AG09319 (cell line): ENCODE results near the gene ARHGEF16.

Experiments used
- DNase-seq: peaks from one replicate; pipeline ENCODE4 v3.0.0-alpha.2; 2010; ENCODE audit warnings: low read depth; ENCODE audit errors: extremely low read depth
- TF ChIP-seq, protein P1 (sequence below): IDR thresholded peaks from 2 replicates; pipeline ENCODE4 v1.5.1; 2011; ENCODE audit warnings: low read depth, mild to moderate bottlenecking, inconsistent platforms, low read length, moderate library complexity

The ARHGEF16 gene

DNA sequence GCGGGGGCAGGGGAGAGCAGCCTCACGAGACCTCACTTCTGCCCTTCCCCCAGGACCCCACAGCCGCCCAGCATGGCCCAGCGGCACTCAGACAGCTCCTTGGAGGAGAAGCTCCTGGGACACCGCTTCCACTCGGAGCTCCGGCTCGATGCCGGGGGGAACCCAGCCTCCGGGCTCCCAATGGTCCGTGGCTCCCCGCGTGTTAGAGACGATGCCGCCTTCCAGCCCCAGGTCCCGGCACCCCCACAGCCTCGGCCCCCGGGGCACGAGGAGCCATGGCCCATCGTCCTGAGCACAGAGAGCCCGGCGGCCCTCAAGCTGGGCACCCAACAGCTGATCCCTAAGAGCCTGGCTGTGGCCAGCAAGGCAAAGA, 8.5 kb downstream of the ARHGEF16 start:
- TF ChIP-seq, protein P1, sequence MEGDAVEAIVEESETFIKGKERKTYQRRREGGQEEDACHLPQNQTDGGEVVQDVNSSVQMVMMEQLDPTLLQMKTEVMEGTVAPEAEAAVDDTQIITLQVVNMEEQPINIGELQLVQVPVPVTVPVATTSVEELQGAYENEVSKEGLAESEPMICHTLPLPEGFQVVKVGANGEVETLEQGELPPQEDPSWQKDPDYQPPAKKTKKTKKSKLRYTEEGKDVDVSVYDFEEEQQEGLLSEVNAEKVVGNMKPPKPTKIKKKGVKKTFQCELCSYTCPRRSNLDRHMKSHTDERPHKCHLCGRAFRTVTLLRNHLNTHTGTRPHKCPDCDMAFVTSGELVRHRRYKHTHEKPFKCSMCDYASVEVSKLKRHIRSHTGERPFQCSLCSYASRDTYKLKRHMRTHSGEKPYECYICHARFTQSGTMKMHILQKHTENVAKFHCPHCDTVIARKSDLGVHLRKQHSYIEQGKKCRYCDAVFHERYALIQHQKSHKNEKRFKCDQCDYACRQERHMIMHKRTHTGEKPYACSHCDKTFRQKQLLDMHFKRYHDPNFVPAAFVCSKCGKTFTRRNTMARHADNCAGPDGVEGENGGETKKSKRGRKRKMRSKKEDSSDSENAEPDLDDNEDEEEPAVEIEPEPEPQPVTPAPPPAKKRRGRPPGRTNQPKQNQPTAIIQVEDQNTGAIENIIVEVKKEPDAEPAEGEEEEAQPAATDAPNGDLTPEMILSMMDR, result no peak
- DNase-seq, result no peak

DNA sequence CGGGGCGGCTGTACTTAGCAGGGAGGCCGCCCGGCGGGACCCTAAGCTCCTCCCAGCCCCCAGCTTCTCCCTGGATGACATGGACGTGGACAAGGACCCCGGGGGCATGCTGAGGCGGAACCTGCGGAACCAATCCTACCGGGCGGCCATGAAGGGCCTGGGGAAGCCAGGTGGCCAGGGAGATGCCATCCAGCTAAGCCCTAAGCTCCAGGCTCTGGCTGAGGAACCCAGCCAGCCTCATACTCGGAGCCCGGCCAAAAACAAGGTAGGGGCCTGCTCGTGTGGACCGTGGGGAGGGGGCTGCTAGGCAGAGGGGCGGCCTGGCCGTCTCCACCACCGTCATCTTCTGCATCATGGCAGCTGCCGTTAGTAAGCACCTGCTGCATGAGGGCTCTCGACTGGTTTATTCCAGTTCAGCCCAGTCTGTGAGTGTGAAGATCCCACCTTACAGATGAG, 9.0 kb downstream of the ARHGEF16 start:
- TF ChIP-seq, protein P1, result no peak

DNA sequence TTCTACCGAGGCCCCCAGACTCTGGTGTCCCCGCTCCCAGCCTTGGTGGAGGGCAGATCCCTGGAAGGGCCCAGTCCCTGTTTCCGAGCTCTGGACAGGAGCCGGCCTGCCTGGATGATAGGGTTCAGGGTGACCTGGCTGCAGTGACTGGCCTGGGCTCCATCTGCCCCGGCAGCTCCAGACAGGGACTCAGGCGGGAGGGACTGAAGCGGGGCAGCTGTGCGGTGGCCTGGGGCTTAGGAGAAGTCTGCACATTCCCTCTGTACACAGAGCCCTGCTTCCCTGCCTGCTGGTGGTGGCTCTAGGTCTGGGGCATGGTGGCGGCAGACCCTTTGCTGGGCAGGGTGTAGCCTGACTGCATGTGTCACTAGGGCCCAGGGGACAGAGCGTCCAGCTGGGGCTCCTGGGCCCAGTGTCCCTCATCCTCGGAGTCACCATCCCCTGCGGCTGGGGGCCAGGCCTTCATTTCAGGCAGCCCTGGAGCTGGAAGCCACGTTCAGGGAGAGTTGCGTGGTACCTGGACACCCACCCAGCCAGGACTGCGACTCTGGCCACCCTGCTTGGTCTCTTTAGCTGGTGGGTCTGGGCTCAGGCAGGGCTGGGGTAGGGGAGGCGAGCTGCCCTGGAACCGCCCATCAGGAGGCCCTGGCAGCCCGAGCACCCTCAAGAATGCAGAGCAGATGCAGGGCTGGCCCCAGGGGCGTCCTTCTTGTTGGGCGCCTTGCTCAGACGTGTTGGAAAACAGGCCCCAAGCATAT, 9.6 kb downstream of the ARHGEF16 start:
- TF ChIP-seq, protein P1, result no peak

More for the DNA sequence above, 9.0 kb downstream of the ARHGEF16 start:
- no peak for DNase-seq

DNA sequence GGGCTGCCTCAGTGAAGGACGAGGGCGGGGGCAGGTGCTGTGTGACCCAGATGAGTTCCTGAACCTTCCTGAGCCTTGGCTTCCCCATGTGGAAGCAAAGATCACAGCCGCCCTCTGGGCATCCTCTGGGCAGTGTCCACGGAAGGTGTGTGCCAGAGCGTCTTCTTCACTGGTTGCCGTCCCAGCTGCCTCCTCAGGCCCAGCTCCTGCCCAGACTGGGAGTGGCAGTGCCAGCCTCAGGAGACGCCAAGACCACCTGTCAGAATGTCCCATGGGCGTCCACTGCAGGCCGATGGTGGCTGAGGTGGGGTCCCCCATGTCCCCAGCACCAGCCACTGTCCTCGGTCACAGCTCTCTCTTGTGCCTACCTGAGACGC, 10.2 kb downstream of the ARHGEF16 start:
- TF ChIP-seq, protein P1, result no peak
- DNase-seq, result no peak

More for the DNA sequence above, 9.6 kb downstream of the ARHGEF16 start:
- DNase-seq, result no peak

DNA sequence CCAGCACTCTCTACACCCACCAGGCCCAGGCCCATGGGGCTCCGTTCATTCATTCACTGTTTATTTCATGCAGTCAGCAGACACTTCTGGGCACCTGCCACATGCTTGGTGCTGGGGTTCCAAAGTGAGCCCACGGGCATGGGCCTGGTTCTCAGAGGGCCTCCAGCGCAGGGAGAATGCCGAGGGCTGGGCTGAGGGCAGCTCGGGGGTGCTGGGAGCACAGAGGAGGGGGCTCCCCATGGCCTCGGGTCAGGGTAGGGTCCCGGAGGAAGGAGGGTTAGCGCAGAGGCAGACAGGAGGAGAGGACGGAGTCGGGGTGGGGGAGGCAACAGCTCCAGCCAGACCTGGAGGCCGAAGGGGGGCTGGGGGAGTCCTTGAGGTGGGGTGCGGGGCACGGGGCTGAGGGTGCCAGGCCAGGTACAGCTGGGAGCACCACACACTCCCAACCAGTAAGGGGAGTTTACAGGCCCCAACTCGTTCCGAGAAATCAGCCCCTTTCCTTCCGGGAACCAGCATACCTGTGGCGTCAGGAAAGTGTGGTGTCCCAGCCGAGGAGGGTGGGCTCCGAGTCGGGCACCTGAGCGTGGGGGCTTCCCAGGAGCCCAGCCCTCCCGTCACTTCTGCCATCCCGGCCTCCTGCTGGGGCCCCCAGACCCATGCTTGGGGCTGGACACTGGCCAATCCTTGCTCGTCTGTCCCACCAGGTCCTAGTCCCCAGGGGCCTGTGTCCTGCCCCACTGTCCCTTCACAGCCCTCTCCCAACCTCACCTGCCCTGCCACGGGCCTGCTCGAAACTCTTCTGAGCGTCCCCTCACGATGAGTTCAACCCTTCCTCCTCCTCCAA, 10.8 kb downstream of the ARHGEF16 start:
- TF ChIP-seq, protein P1, result no peak
- no peak for DNase-seq

DNA sequence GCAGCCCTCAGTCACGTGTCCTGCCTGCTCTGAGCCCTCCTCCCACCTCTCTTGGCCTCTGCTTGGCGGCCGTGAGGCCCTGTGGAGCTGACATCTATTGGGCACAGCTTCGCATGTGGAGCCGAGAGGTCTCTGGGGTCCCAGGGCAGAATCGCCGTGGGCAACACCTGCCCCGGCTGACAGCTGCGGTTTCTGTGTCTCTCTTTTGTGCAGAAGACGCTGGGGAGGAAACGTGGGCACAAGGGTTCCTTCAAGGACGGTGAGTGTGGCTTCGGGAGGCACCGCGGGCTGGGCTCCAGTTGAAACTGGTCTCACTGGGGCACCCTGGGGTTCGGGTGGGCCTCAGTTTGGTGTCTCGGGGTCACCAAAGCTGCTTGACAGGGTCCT, 11.5 kb downstream of the ARHGEF16 start:
- DNase-seq, result no peak
- TF ChIP-seq, protein P1, result no peak
